HEK293 (cell line): ENCODE data around the gene GPR4.

Experiments
- CTCF ChIP-seq: fragments of 450-650 bp; formaldehyde crosslinking; IDR thresholded peaks from 2 replicates; pipeline ENCODE4 v1.5.1; 2016; ENCODE audit warnings: missing biosample characterization, missing genetic modification characterization
- TCF7L2 ChIP-seq: IDR thresholded peaks from 2 replicates; pipeline ENCODE4 v1.6.1; 2011; ENCODE audit warnings: low read depth, mild to moderate bottlenecking, inconsistent platforms, low read length, moderate library complexity, borderline replicate concordance
- ZBTB7A ChIP-seq: fragments of 450-650 bp; formaldehyde crosslinking; IDR thresholded peaks from 2 replicates; pipeline ENCODE4 v1.5.1; 2016; ENCODE audit warnings: low read depth, missing biosample characterization, missing genetic modification characterization
- ZNF530 ChIP-seq: fragments of 450-650 bp; formaldehyde crosslinking; IDR thresholded peaks from 2 replicates; pipeline ENCODE4 v1.5.1; 2016; ENCODE audit warnings: low read depth, missing biosample characterization, missing genetic modification characterization
- TF ChIP-seq, protein P1 (sequence below): fragments of 450-650 bp; formaldehyde crosslinking; IDR thresholded peaks from 2 replicates; pipeline ENCODE4 v1.5.1; 2016; ENCODE audit warnings: missing biosample characterization, missing genetic modification characterization
- TF ChIP-seq, protein P2 (sequence below): fragments of 450-650 bp; formaldehyde crosslinking; IDR thresholded peaks from 2 replicates; pipeline ENCODE4 v1.5.1; 2017; ENCODE audit warnings: missing biosample characterization, missing genetic modification characterization

GRCh38 chr19:45591638-45592005 lies 10.4 kb downstream of the GPR4 start:
- TF ChIP-seq CTCF (tag by site-specific recombination) = no peak
- TF ChIP-seq, protein P1, sequence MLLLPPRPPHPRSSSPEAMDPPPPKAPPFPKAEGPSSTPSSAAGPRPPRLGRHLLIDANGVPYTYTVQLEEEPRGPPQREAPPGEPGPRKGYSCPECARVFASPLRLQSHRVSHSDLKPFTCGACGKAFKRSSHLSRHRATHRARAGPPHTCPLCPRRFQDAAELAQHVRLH (tag by site-specific recombination) = no peak
- TF ChIP-seq, protein P2, sequence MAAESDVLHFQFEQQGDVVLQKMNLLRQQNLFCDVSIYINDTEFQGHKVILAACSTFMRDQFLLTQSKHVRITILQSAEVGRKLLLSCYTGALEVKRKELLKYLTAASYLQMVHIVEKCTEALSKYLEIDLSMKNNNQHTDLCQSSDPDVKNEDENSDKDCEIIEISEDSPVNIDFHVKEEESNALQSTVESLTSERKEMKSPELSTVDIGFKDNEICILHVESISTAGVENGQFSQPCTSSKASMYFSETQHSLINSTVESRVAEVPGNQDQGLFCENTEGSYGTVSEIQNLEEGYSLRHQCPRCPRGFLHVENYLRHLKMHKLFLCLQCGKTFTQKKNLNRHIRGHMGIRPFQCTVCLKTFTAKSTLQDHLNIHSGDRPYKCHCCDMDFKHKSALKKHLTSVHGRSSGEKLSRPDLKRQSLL (tag by site-specific recombination) = no peak
- no peak for TF ChIP-seq ZBTB7A
- no peak for TF ChIP-seq ZNF530
- no peak for TF ChIP-seq TCF7L2
